ENCODE data around the gene RLF. TPM values are rescaled to one million over a fixed set of nuclear protein-coding genes. Genes with fewer than 3 reads are reported as not detected.
"Not testable (repeated sequence)": the region's sequence is repeated elsewhere in the genome, so short reads cannot be mapped to it uniquely, and the experiment has no call there.

RLF gene
- polyA plus RNA-seq, 4 donors: 3.2 to 19.0 (median 4.1) TPM

DNA sequence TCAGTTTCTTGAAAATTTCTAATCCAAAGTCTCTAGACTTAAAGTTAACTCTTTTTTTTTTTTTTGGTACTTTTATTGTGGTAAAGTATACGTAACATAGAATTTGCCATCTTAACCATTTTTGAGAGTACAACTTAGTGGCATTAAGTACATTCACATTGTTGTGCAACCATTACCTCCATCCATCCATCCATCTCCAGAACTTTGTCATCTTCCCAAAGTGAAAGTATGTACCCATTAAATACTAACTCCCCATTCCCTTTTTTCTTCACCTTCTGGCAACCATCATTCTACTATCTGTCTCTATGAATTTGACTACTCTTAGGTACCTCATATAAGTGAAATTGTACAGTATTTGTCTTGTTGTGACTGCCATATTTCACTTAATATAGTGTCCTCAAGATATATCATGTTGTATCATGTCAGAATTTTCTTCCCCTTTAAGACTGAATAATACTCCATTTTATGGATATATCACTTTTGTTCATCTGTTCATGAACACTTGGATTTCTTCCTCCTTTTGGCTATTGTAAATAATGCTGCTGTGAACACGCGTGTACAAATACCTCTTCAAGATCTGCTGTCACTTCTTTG is 18.4 kb downstream of the RLF start:
- H3K4me1 ChIP-seq (ENCODE audit: control insufficient read depth in 3 of 3, insufficient read depth in 2 of 3, low read depth in 1 of 3, low read length in 2 of 3): peaks cover 0 to 3% (median 0%) of the 10 kb centered on the region in 3 donors
- FAIRE-seq (no peak), DNase-seq (no peak)
- 93 to 99% (median 95%) methylated on average over 3 of the region's 3 CpGs for WGBS, 3 donors
- H3K27me3 ChIP-seq (ENCODE audit: control insufficient read depth in 3 of 3, insufficient read depth in 3 of 3, low read length in 3 of 3): no peaks in the 10 kb centered on the region
- no peaks in the 10 kb centered on the region for H3K9me3 ChIP-seq (ENCODE audit: control insufficient read depth in 2 of 2, insufficient read depth in 1 of 2, low read depth in 1 of 2, low read length in 1 of 2)
- H3K36me3 ChIP-seq (ENCODE audit: control insufficient read depth in 3 of 3, insufficient read depth in 2 of 3, low read depth in 1 of 3, low read length in 3 of 3): no peaks in the 10 kb centered on the region
- no peak overlapping the region for H3K4me3 ChIP-seq (ENCODE audit: low read depth in 1 of 3, low read length in 3 of 3)
- no peak overlapping the region for H3K27ac ChIP-seq (ENCODE audit: low read depth in 1 of 3, low read length in 2 of 3)

DNA sequence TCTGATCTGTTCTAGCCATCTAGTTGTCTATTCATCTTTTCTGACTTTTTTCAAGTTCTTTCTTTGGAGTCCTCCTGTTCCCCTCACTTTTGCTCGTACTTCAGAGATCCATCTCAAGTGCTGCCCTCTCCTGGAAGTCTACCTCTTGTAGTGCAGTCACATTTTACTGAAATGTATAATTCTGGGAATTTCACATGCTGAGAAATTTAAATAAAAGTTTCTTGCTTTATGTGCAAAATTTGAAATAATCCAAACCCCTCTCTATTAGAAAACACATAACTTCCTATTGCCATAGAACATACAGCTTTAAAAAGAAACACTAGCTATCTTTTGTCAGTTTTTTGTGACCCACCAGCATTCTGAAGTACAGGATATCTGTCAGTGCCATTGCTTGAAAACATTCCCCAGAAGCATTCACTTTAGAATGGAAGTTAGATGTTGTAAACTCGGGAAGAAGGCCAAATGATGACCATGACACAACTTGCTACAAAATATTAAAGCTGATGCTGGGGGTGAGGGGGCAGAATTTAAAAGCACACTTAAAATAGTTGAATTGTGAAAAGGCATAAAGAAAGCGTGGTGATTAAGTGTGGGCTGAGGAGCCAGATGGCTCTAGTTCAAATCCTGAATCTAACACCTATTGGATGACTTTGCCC is 22.0 kb downstream of the RLF start:
- Histone ChIP-seq H3K4me3 (ENCODE audit: low read depth in 1 of 3, low read length in 3 of 3) (no peak overlapping the region), H3K27ac (ENCODE audit: low read depth in 1 of 3, low read length in 2 of 3) (no peak overlapping the region), H3K27me3 (ENCODE audit: control insufficient read depth in 3 of 3, insufficient read depth in 3 of 3, low read length in 3 of 3) (no peaks in the 10 kb centered on the region), H3K36me3 (ENCODE audit: control insufficient read depth in 3 of 3, insufficient read depth in 2 of 3, low read depth in 1 of 3, low read length in 3 of 3) (no peaks in the 10 kb centered on the region), H3K4me1 (ENCODE audit: control insufficient read depth in 3 of 3, insufficient read depth in 2 of 3, low read depth in 1 of 3, low read length in 2 of 3) (peaks cover 0 to 3% (median 0%) of the 10 kb centered on the region in 3 donors), H3K9me3 (ENCODE audit: control insufficient read depth in 2 of 2, insufficient read depth in 1 of 2, low read depth in 1 of 2, low read length in 1 of 2) (no peaks in the 10 kb centered on the region)
- peak in 1 of 2 donors; percentile 17 for DNase-seq
- no peak for FAIRE-seq
- WGBS, 3 donors: 61 to 80% (median 73%) methylated on average over 3 of the region's 3 CpGs

DNA sequence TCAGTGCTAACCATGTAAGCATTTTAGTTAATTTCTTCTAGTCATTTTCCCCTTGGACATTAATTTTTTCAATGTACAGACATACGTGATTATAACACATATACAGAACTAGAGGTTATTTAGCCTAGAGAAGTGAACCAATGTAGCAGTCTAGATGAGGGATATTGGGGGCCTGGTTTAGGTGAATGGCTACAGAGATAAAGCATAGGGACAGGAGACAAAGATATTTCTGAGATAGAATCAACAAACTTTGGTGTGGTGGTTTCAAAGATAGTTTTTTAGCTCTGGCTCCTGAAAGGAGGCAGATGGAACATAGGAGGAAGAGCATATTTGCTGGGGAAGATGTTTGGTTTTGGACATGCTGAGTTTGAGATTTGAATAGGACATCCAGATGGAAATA is 23.0 kb downstream of the RLF start:
- no peak overlapping the region for H3K4me3 ChIP-seq (ENCODE audit: low read depth in 1 of 3, low read length in 3 of 3)
- no peaks in the 10 kb centered on the region for H3K36me3 ChIP-seq (ENCODE audit: control insufficient read depth in 3 of 3, insufficient read depth in 2 of 3, low read depth in 1 of 3, low read length in 3 of 3)
- DNase-seq (no peak), FAIRE-seq (no peak)
- no peaks in the 10 kb centered on the region for H3K9me3 ChIP-seq (ENCODE audit: control insufficient read depth in 2 of 2, insufficient read depth in 1 of 2, low read depth in 1 of 2, low read length in 1 of 2)
- no peaks in the 10 kb centered on the region for H3K27me3 ChIP-seq (ENCODE audit: control insufficient read depth in 3 of 3, insufficient read depth in 3 of 3, low read length in 3 of 3)
- 76 to 82% (median 80%) methylated on average over 1 of the region's 1 CpG for WGBS, 3 donors
- peaks cover 0 to 3% (median 0%) of the 10 kb centered on the region in 3 donors for H3K4me1 ChIP-seq (ENCODE audit: control insufficient read depth in 3 of 3, insufficient read depth in 2 of 3, low read depth in 1 of 3, low read length in 2 of 3)
- no peak overlapping the region for H3K27ac ChIP-seq (ENCODE audit: low read depth in 1 of 3, low read length in 2 of 3)

DNA sequence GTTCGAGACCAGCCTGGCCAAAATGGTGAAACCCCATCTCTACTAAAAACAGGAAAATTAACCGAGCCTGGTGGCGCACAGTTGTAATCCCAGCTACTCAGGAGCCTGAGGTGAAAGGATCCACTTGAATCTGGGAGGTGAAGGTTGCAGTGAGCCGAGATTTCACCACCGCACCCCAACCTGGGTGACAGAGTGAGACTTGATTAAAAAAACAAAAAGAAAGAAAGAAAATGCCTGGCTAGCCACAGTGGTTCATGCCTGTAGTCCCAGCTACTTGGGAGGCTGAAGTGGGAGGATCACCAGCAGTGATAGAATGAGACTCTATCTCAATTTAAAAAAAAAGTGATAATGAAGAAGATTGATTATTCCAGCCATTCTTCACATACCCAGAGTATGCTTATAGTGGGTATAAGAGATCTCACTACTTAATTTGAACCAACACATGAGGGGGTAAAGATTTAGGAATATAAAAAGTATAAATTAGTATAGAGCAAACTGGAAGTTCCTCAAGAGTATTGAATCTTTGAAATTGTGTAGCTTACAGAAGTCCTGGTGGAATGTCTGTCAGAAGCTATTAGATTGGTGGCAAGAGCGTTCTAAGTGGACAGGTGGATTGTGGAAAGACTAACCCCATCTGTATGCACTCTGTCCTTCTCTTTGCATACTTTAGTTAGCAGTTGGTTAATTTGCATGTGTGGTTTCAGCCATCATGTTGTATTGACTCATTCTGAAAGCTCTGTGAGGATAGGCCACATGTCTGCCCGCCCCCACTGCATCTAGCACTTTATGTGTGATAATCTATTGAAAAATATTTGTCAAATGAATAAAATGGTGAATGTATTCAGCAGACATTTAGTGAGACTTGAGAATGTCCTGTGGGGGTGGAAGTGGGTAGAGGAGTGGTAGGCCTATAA is 25.0 kb downstream of the RLF start:
- DNase-seq (peak in 1 of 2 donors; percentile 5), FAIRE-seq (no peak)
- no peak overlapping the region for H3K27ac ChIP-seq (ENCODE audit: low read depth in 1 of 3, low read length in 2 of 3)
- no peaks in the 10 kb centered on the region for H3K9me3 ChIP-seq (ENCODE audit: control insufficient read depth in 2 of 2, insufficient read depth in 1 of 2, low read depth in 1 of 2, low read length in 1 of 2)
- no peaks in the 10 kb centered on the region for H3K27me3 ChIP-seq (ENCODE audit: control insufficient read depth in 3 of 3, insufficient read depth in 3 of 3, low read length in 3 of 3)
- no peak overlapping the region for H3K4me3 ChIP-seq (ENCODE audit: low read depth in 1 of 3, low read length in 3 of 3)
- 79 to 85% (median 84%) methylated on average over 7 of the region's 7 CpGs for WGBS, 3 donors
- peaks cover 0 to 3% (median 0%) of the 10 kb centered on the region in 3 donors for H3K4me1 ChIP-seq (ENCODE audit: control insufficient read depth in 3 of 3, insufficient read depth in 2 of 3, low read depth in 1 of 3, low read length in 2 of 3)
- peaks cover 0 to 5% (median 2%) of the 10 kb centered on the region in 3 donors for H3K36me3 ChIP-seq (ENCODE audit: control insufficient read depth in 3 of 3, insufficient read depth in 2 of 3, low read depth in 1 of 3, low read length in 3 of 3)

DNA sequence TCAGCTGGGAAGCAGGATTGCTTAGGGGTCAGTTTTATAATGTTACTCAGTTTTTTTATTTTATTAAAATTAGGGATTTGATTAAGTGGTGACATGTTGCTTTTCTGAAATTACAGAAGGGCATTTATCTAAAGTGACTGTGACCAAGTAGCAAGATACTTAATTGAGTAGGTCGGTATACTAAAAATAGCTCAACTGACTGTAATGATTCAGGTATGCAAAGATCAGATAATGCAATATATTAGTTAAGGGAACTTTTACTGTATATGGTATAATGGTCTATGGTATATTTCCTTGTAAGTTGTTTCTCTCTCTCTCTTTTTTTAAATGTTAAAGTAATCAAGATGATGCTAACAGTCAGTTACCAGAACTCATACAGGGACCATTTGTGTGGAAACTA is 26.2 kb downstream of the RLF start:
- Histone ChIP-seq H3K27ac (ENCODE audit: low read depth in 1 of 3, low read length in 2 of 3) (no peak overlapping the region), H3K27me3 (ENCODE audit: control insufficient read depth in 3 of 3, insufficient read depth in 3 of 3, low read length in 3 of 3) (no peaks in the 10 kb centered on the region), H3K4me1 (ENCODE audit: control insufficient read depth in 3 of 3, insufficient read depth in 2 of 3, low read depth in 1 of 3, low read length in 2 of 3) (peaks cover 0 to 3% (median 0%) of the 10 kb centered on the region in 3 donors), H3K9me3 (ENCODE audit: control insufficient read depth in 2 of 2, insufficient read depth in 1 of 2, low read depth in 1 of 2, low read length in 1 of 2) (no peaks in the 10 kb centered on the region), H3K36me3 (ENCODE audit: control insufficient read depth in 3 of 3, insufficient read depth in 2 of 3, low read depth in 1 of 3, low read length in 3 of 3) (peaks cover 2 to 9% (median 5%) of the 10 kb centered on the region in 3 donors), H3K4me3 (ENCODE audit: low read depth in 1 of 3, low read length in 3 of 3) (no peak overlapping the region)
- DNase-seq (no peak), FAIRE-seq (no peak)
- WGBS, 3 donors: 62 to 73% (median 62%) methylated on average over 1 of the region's 1 CpG

DNA sequence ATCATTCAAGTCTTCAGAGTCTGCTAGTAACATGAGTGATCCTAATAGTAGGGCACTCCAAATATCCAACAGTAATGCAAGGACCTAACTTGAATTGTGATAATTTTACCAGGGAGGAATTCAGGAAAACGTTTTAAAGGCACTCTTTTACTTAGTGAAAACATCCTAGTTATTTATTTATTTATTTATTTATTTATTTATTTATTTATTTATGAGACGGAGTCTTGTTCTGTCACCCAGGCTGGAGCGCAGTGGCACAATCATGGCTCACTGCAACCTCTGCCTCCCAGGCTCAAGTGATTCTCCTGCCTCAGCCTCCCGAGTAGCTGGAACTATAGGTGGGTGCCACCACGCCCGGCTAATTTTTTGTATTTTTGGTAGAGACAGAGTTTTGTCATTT is 33.5 kb downstream of the RLF start:
- not testable (repeated sequence) for H3K27ac ChIP-seq (ENCODE audit: low read depth in 1 of 3, low read length in 2 of 3); FAIRE-seq; H3K27me3 ChIP-seq (ENCODE audit: control insufficient read depth in 3 of 3, insufficient read depth in 3 of 3, low read length in 3 of 3); H3K4me3 ChIP-seq (ENCODE audit: low read depth in 1 of 3, low read length in 3 of 3); H3K9me3 ChIP-seq (ENCODE audit: control insufficient read depth in 2 of 2, insufficient read depth in 1 of 2, low read depth in 1 of 2, low read length in 1 of 2); DNase-seq; H3K4me1 ChIP-seq (ENCODE audit: control insufficient read depth in 3 of 3, insufficient read depth in 2 of 3, low read depth in 1 of 3, low read length in 2 of 3)
- 88 to 94% (median 90%) methylated on average over 6 of the region's 6 CpGs for WGBS, 3 donors
- peaks cover 2 to 24% (median 7%) of the 10 kb centered on the region in 3 donors for H3K36me3 ChIP-seq (ENCODE audit: control insufficient read depth in 3 of 3, insufficient read depth in 2 of 3, low read depth in 1 of 3, low read length in 3 of 3)

DNA sequence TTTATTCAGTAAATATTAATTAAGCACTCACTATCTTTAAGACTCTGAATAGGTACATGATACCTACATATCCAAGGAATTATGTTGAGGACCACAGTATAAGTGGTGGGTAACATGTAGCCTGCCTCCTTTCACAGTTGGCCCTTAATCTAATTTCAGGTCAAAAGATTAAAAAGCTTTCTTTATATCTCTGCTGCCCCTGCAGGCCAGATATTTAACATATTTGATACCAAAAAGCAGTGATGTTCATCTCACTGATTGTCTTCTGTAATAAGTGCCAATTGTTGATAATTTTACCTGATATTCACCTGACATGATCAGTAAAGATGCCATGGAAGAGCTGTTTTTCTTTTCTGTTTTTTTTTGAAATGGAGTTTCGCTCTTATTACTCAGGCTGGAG is 36.5 kb downstream of the RLF start:
- WGBS, 3 donors: 94 to 100% (median 97%) methylated on average over 1 of the region's 1 CpG
- DNase-seq (no peak), FAIRE-seq (no peak)
- Histone ChIP-seq H3K9me3 (ENCODE audit: control insufficient read depth in 2 of 2, insufficient read depth in 1 of 2, low read depth in 1 of 2, low read length in 1 of 2) (no peaks in the 10 kb centered on the region), H3K4me1 (ENCODE audit: control insufficient read depth in 3 of 3, insufficient read depth in 2 of 3, low read depth in 1 of 3, low read length in 2 of 3) (no peaks in the 10 kb centered on the region), H3K36me3 (ENCODE audit: control insufficient read depth in 3 of 3, insufficient read depth in 2 of 3, low read depth in 1 of 3, low read length in 3 of 3) (peaks cover 0 to 18% (median 3%) of the 10 kb centered on the region in 3 donors), H3K27ac (ENCODE audit: low read depth in 1 of 3, low read length in 2 of 3) (no peak overlapping the region), H3K4me3 (ENCODE audit: low read depth in 1 of 3, low read length in 3 of 3) (no peak overlapping the region), H3K27me3 (ENCODE audit: control insufficient read depth in 3 of 3, insufficient read depth in 3 of 3, low read length in 3 of 3) (no peaks in the 10 kb centered on the region)

DNA sequence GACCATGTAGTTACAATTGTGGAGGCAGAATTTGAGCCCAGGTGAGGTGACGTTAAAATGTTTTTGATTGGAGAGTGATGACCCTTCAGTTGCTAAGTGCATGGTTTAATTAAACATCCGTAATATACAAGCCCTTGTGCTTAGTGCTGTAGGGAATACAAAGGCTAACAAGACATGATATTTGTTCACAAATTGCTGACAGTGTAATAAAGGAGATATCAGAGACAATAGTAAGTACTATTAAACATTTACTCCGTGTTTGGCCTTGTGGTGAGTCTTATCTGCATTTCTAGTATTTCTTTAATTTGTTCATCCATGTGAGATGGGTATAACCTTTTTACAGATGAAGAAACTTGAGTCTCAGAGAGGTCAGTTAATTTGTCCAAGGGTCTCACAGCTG is 37.9 kb downstream of the RLF start:
- no peak for DNase-seq
- H3K36me3 ChIP-seq (ENCODE audit: control insufficient read depth in 3 of 3, insufficient read depth in 2 of 3, low read depth in 1 of 3, low read length in 3 of 3): peaks cover 0 to 24% (median 3%) of the 10 kb centered on the region in 3 donors

More for the DNA sequence above, 37.9 kb downstream of the RLF start:
- H3K27ac ChIP-seq (ENCODE audit: low read depth in 1 of 3, low read length in 2 of 3): no peak overlapping the region
- FAIRE-seq: no peak
- no peak overlapping the region for H3K4me3 ChIP-seq (ENCODE audit: low read depth in 1 of 3, low read length in 3 of 3)
- whole genome bisulfite sequencing, 3 donors: 72 to 87% (median 78%) methylated on average over 3 of the region's 3 CpGs
- H3K9me3 ChIP-seq (ENCODE audit: control insufficient read depth in 2 of 2, insufficient read depth in 1 of 2, low read depth in 1 of 2, low read length in 1 of 2): no peaks in the 10 kb centered on the region
- H3K27me3 ChIP-seq (ENCODE audit: control insufficient read depth in 3 of 3, insufficient read depth in 3 of 3, low read length in 3 of 3): no peaks in the 10 kb centered on the region
- no peaks in the 10 kb centered on the region for H3K4me1 ChIP-seq (ENCODE audit: control insufficient read depth in 3 of 3, insufficient read depth in 2 of 3, low read depth in 1 of 3, low read length in 2 of 3)
